NCI-H1105 (cell line): Measurements from ENCODE around the gene PDE11A.
"Not testable (repeated sequence)": the region's sequence is repeated elsewhere in the genome, so short reads cannot be mapped to it uniquely, and the experiment has no call there.

ENCODE experiments used
- DNase-seq: peaks from one replicate; lab custom pipeline; 2025; lab: John Stamatoyannopoulos, UW

The PDE11A gene

GRCh38 chr2:178008636-178009289 lies 63.8 kb downstream of the PDE11A start:
- peak; percentile 96 for DNase-seq

- no peak for DNase-seq
Measured at GRCh38 chr2:178006710-178007109, 65.9 kb downstream of the PDE11A start.

GRCh38 chr2:178005756-178006155 lies 66.8 kb downstream of the PDE11A start:
- no peak for DNase-seq

GRCh38 chr2:178002038-178002437 lies 70.5 kb downstream of the PDE11A start:
- DNase-seq: no peak

GRCh38 chr2:177998996-177999395 lies 73.6 kb downstream of the PDE11A start:
- DNase-seq: no peak

GRCh38 chr2:177998006-177998405 lies 74.6 kb downstream of the PDE11A start:
- no peak for DNase-seq

- no peak for DNase-seq
Measured at GRCh38 chr2:177992992-177993391, 79.6 kb downstream of the PDE11A start.

GRCh38 chr2:177989029-177989885 lies 83.3 kb downstream of the PDE11A start:
- no peak for DNase-seq

GRCh38 chr2:177984749-177985148 lies 87.8 kb downstream of the PDE11A start:
- peak; percentile 57 for DNase-seq

- DNase-seq: peak; percentile 52
Measured at GRCh38 chr2:177983183-177983788, 89.3 kb downstream of the PDE11A start.

GRCh38 chr2:177972782-177973181 lies 99.8 kb downstream of the PDE11A start:
- no peak for DNase-seq

GRCh38 chr2:177972123-177972522 lies 100.5 kb downstream of the PDE11A start:
- DNase-seq: no peak

GRCh38 chr2:177970670-177971454 lies 101.7 kb downstream of the PDE11A start:
- DNase-seq: no peak

- no peak for DNase-seq
Measured at GRCh38 chr2:177964892-177965291, 107.7 kb downstream of the PDE11A start.

- DNase-seq: no peak
Measured at GRCh38 chr2:177952151-177952550, 120.4 kb downstream of the PDE11A start.

- not testable (repeated sequence) for DNase-seq
Measured at GRCh38 chr2:177947598-177947997, 125.0 kb downstream of the PDE11A start.

GRCh38 chr2:177944530-177944929 lies 128.0 kb downstream of the PDE11A start:
- not testable (repeated sequence) for DNase-seq

GRCh38 chr2:177942731-177943130 lies 129.8 kb downstream of the PDE11A start:
- DNase-seq: no peak

GRCh38 chr2:177939211-177939610 lies 133.4 kb downstream of the PDE11A start:
- DNase-seq: no peak

- DNase-seq: no peak
Measured at GRCh38 chr2:177930916-177931315, 141.7 kb downstream of the PDE11A start.

- peak; percentile 61 for DNase-seq
Measured at GRCh38 chr2:177929662-177930522, 142.7 kb downstream of the PDE11A start.
